Endothelial cell of umbilical vein (primary cell): Measurements from ENCODE around the gene CNTN3.

Experiments used
- GATA2 ChIP-seq: IDR thresholded peaks from 2 replicates; pipeline ENCODE4 v1.7.0; 2011; ENCODE audit warnings: low read depth, mild to moderate bottlenecking, moderate library complexity, mixed read lengths, low read length; ENCODE audit not compliant: insufficient read length, insufficient read depth
- POLR2AphosphoS5 ChIP-seq: IDR thresholded peaks from 2 replicates; pipeline ENCODE4 v1.6.1; 2012; ENCODE audit warnings: low read depth, mild to moderate bottlenecking, control low read depth, low read length, moderate library complexity; ENCODE audit not compliant: insufficient read depth

DNA sequence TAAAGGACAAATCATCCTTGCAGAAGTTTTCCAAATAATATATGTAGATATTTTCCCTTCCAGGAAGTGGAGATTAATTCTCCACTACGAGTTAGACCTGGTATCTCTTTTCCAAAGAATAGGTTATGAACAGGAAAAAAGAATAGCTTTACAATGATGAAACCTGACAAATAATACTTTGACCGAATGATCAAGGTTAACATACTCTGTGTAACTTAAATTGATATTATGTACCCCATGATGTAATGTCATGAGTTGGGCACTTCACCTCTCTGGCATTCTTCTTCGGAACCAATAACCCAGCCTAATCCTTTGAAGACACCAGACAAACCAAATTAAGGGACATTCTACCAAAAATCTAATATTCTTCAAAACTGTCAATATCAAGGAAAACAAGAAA is 48.7 kb upstream of the CNTN3 start:
- TF ChIP-seq GATA2 (no peak), POLR2AphosphoS5 (no peak)
